GM21786 (cell line): ENCODE data around the gene ERBB4.
"Not testable (repeated sequence)": the region's sequence is repeated elsewhere in the genome, so short reads cannot be mapped to it uniquely, and the experiment has no call there.

Experiments
- ATAC-seq: cut with Tn5 transposase; IDR thresholded peaks from one replicate; pipeline ENCODE4 v1.9.1; 2021; ENCODE audit not compliant: unreplicated experiment

ERBB4 gene

DNA sequence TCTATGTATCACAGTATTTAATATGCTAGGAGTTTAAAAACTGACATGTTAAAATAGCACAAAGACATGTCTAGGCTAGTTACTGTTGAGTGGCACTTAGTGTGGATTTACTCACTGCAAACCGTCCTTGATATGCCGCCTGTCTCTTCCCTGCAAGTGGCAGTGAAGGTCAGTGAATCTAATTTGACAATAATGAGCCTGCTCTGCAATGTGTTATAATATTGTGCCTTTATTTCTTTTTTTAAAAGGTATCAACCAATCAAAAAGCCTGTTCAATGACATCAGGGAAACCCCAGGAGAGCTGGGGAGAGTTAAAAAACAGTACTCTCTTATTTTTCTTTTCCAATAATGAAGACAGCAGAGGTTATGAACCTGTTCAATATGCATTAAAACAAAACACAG lies 384.1 kb downstream of the ERBB4 start:
- ATAC-seq = no peak

DNA sequence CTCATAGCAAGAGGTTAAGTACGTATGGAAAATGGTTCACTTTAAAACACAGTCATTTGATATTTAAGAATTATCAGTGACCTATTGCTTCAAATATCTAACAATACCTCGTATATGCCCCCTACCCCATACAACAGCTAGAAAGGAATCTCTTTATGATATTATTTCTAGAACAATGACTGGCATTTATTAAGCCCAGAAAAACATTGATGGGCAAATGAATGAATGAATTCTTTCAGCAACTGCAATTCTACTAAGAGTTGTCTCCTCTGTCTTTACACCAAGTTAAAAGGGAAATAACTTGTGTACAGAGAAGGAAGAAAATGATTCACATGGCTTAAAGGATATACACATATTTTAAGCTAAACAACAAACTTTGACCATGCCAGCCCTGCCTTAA lies 384.7 kb downstream of the ERBB4 start:
- no peak for ATAC-seq

DNA sequence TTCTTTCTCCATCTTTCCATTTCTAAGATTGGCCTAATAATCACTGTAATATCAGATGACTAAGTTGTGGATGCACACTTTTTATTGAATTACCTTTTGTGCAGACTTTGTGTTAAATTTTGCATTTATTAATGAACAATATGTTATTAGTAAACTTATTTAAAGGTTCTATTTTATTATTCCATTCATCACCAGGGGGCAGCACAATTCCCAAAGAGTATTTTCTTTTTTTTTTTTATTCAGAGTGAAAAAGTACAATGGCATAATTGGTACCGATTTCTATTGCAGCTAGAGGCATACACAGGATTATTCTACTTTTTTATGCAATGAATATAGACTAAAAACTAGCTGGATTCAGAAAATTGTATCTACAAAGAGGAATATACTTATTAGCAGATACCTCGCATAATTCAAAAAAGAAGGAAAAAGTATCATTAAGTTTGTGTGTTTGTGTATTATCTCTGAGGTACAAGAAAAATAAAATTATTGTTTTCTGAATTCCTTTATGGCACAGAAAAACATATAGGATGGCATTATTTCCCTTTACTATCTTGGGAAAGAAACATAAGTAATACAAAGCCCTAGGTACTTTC lies 390.6 kb downstream of the ERBB4 start:
- no peak for ATAC-seq

DNA sequence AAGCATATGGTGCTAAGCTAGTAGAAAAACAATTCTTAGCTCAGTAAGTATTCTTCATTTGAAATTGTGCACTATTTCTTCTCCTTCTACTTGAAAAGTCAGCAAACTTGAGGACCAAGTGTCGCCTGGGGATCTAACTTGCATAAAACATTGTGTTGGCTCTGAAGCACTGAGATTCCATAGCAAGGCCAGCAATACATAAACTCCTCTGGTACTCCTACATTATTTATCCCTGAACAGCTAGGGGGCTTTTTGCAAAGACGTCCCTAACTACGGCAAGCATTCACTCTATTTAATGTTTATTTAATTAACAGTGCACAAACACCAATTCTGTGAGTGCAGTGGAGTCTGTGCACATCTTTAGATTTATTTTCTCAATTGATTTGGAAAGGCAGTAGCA lies 392.2 kb downstream of the ERBB4 start:
- ATAC-seq = no peak

DNA sequence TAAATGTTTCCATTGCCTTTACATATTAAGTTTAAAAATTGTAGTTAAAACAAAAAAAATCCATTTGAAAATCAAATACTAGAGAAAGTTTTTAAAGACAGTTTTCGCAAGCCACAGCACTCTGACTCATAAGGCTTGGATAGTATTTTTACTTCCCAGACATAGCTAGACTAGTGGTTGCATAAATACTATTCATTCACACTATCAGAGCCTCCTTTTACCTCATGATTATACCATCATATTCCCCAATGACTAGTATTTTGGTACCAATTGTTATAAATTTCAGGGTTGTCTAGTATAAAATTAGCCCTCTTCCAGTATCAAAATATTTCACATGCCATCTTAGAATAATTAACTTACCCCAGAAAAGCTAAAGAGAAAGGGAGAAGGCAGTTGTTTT lies 393.5 kb downstream of the ERBB4 start:
- no peak for ATAC-seq

DNA sequence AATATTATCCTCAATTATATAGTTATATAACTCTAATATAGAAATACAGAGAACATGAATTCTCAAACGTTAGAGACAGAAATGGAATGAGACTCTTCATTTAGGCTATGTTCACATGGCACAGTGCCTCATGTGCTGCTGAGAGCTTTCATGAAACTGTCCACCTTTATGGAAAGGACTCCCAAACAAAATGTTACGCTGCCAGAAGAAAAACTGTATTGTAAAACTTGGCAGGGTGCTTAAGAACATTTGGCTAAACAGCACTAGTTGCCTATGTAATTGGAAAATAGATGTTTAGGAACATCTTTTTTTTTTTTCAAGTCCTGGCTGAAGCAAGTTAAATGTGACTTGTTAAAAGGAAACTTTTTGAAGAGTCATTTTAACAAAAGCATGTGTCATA lies 396.0 kb downstream of the ERBB4 start:
- no peak for ATAC-seq

DNA sequence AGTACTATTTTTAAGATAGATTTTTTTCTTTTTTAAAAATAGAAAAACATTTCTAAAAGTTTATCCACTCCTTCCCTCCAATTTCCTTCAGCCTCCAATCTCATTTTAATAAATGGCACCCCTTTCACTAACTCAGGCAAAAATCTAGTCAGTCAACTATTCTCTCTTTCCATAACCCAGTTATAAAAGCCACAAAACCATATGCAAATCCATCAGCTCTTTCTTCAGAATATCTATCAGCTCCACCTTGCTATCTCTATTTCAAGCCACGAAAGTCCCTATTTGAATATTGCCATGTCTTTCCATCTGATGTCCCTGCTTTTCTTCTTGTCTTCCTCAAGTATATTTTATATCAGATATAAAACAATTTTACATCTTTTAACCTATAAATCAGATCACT lies 397.1 kb downstream of the ERBB4 start:
- ATAC-seq = no peak

DNA sequence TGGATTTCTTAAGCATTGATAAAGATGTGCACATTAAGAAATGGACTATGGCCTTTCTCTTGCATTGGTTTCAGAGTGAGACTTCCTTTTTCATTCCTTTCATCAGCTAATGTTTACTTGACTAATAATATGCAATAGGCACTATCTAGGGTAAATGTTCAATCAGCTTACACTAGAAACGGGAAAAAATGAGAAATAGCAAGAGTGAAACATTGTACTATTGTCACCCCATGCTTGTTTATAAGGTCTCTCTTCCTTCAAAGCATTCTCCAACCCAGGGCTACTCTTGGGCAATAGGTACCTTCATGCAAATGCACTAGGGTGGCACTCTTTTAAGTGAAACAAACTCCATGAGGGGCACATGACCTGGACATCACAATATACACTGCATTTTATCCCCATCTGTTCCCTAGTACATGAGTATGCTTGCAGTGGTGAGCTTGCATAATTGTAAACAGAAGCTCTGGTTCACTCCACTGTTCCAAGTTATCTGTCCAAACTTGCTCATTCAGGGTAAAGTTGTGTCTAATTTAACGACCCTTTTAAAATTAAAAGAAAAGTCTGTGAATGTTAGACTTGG lies 402.3 kb downstream of the ERBB4 start:
- ATAC-seq = no peak

DNA sequence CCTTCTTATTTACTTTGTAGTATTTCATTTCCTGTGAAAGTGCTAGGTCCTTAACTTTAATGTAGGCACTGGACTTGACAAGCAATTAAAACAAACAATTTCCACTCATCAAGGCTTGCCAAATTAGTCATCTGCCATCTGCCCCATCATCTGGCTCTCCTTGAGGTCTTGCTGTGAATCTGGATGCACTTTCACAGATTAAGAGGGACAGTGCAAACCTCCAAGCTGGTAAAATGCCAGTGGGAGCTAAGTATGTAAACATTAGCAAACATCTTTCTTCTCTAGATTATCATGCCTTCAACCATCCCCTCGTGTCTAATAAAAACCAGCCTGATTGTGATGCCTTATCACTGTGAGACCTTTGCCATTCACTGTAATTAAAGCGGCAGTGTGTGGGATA lies 402.9 kb downstream of the ERBB4 start:
- ATAC-seq = no peak

DNA sequence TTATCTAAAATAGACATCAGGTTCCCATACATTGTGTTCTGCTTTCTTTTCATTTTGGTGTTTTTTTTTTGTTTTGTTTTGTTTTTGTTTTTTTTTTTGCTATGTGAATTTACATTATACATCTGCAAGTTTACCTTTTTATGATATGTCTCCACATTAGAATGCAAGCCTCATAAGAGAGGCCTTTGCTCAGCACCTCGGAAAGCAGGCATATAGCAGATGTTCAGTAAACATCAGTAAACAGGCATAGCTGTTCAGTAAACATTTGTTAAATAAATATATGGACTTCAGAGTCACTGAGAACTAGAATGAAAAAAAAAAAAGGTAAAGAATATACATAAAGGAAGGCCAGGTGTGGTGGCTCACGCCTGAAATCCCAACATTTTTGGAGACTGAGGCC lies 405.3 kb downstream of the ERBB4 start:
- ATAC-seq = no peak

DNA sequence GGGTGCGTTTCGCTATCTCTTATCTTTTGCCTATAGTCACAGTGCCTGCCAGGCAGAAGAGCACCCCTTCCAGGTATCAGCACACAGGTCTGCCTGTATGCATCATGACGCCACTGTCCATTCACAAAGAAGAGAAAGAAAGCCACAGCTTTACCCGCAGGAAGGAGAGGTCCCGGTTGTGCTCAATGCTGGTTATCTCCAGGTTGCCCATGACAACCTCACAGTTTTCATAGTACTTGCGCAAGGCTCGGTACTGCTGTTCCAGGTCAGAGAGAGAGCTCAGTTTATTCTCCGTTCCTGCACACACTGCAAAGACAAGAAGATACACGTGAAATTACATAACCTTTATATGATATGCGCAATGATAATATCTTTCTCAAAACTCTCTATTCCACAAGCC lies 414.0 kb downstream of the ERBB4 start:
- ATAC-seq = no peak

DNA sequence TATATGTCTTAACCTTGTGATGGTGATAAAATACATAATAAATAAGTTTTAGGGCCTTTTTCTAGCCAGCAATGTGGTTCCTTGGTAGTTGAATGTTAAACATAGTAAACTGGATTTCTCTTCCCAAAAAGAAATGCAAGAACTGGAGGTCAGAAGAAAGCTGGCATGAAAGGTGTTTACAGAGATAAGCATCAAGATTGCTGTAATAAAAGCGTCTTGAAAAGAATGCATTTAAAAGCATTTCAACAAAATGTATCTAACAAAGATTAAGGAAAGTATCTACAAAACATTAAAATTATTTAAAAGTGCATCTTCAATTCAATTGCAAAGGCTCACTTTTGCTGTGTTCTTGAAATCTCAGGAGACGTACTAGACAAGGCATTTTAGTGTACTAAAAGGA lies 419.0 kb downstream of the ERBB4 start:
- ATAC-seq = no peak

DNA sequence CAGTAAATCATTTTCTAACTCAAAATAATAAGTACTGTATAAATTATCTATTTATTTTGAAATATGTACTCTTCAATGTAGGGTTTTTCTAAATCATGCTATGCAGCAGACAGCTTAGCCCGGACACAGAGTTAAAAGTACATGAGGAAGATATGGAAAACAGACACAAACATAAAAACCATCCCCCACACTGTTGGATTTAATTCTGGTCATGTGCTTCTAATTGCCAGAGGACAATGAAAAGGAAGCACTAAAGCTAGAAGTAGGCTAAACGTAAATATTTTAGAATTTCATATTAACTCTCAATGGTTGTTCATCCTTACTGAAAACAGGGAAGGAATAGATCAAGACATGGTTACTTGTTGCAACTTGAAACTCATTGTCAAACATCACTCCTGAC lies 420.7 kb downstream of the ERBB4 start:
- ATAC-seq = no peak

DNA sequence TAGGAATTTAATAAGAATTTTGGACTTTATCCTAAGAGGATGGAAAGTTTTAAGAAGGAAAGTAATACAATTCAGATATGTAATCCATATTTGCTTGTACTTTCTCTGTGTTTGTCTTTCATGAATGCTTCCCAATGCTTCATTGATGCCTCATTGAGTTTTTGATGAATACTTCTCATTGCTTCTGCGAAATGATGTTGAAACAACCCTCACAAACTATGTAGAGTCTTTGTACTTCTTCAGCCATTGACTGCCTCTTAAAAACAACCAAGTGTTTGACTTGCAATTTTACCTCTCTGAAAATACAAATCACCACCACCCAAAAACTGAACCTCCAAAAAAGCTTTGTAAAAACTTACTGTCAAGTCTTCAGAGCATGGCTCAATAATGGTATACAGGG lies 424.1 kb downstream of the ERBB4 start:
- ATAC-seq = no peak

DNA sequence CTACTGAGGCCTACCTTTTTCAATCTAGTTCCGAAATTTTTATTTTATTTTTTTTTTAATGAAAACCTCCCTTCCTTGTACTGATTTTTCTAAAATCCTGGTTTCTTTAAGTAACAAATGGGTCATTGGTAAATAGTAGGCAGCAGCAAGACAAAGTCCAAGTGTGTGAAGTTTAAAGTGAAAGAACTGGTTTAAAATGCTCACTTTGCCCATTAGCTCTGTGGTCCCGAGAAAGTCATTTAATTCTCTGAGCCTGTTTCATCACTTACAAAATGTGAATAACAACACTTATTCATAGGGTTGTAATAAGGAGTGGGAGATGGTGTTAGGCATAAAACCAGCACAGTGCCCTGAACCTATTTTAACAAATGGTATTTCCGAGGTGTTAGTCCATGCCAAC lies 426.2 kb downstream of the ERBB4 start:
- no peak for ATAC-seq

DNA sequence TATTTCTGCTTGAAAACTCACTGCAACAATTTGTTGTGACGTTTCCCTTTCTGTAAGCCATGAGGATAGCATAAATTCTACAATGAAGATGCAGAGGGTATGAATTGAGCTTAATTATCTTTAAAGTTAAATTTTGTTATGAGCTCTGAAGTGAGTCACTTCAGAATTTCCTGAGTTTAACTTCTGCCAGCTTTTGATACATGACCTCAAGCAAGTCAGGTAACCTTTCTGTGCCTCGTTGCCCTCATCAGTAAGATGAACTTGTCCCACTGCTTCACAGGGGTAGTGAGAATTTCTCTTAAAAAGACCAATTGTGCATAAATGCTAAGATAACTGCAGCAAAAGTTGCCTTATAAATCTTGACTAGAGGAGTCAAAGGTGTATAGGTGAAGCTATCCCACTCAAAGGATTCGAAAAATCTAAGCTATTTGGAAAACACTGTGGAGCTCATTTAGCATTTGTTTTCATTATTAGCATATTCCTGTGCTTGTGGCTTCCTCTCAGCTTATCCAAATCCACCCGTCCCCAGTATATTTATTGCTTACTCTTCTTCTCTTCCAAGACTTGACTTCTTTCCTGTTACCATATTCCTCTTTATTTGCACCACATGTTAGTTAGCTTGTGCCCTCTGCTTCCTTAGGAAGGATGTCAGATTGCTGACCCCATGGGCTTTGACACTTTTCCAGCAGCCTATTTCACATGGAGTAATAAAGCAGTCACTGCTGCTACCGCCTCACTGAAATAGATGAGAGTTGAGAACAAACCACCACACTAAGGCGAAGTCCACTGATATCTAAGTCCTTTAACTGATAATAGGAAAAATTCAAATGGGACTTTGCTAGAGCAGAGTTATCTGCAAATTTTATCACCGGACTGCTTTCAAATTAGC lies 428.6 kb downstream of the ERBB4 start:
- no peak for ATAC-seq

DNA sequence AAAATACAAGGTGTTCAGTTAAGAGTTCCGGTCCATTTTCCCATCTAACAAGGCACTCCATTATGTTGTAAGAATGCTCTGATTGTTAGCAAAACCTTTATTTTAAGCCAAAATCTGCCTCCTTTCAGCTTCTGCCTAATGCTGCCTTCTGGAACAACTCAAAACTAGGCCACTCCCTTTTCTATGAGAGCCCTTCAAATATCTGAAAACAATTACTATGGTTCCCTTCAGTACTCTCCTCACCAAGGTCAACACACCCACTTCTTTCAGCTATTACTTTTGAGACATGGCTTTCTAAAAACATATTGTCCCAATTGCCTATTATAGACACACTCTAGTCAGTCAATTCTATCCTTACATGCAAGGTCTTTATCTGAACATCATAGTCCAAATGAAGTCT lies 429.4 kb downstream of the ERBB4 start:
- no peak for ATAC-seq

DNA sequence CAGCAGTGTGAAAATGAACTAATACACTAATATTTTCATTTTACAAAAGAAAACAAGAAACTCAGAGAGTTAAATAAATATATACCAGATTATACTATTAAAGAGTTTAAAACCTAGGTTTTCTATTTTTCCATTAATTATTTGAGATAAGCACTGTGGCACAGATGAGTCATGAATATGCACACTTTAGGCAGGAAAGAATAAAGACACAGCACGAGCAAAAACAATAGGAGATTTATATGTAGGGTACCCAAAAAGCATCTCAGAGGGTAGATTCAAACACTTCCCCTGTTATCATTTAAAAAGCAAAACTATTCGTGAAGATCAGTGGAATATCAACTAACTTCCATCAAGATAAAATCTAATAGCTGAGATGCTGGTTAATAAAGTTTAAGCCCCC lies 430.6 kb downstream of the ERBB4 start:
- no peak for ATAC-seq

DNA sequence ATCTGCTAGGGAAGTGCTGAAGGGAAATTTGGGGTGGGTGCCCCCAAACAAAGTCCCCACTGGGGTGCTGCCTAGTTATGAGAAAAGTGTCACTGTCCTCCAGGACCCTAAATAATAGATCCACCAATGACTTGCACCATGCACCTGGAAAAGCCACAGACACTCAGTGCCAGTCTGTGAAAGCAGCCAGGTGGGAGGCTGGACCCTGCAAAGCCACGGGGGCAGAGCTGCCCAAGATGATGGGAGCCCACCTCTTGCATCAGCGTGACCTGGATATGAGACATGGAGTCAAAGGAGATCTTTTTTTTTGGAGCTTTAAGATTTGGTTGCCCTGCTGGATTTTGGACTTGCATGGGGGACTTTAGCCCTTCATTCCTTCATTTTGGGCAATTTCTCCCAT lies 431.6 kb downstream of the ERBB4 start:
- no peak for ATAC-seq

DNA sequence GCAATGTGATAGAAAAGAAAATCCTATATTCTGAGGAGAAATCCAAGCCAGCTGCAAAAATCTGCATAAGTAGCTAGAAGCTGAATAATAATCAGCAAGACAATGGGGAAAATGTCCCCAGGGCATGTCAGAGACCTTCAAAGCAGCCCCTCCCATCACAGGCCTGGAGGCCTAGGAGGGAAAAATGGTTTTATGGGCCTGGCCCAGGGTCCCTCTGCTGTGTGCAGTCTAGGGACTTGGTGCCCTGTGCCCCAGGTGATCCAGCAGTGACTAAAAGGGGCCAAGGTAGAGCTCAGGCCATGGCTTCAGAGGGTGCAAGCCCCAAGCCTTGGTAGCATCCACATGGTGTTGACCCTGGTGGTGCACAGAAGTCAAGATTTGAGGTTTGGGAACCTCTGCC lies 432.1 kb downstream of the ERBB4 start:
- not testable (repeated sequence) for ATAC-seq

DNA sequence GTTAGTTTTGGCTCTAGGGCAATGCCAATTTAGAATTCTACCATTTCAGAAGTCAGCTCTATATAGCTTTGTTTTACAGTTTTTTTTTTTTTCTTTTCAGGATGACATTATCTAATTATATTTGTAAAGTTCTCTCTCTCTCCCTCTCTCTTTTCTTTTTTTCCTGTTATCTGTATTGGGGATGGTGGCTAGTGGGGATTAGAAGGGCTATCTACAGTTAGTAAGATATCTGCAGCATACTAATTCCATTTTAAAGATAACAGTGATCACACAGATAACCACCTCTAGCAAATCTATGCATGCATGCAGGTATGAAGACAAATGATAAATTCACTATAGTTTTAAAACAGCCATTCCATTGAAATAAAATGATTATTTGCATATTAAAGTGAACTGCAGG lies 438.9 kb downstream of the ERBB4 start:
- no peak for ATAC-seq

DNA sequence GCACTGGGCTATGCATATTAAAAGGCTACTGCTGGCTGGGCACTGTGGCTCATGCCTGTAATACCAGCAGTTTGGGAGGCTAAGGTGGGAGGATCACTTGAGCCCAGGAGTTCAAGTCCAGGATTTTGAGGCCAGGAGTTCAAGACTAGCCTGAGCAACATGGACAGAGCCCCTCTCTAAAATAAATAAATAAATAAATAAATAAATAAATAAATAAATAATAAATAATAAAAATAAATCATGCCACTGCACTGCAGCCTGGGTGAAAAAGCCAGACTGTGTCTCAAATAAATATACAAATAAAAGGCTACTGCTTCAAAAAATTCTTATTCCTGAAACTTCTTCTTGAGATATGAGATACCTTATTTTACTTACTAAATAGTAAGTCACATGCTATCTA lies 439.6 kb downstream of the ERBB4 start:
- no peak for ATAC-seq
